Astrocyte (in vitro differentiated cells and primary cell): ENCODE results near the gene PTPRO.

Source experiments
- EZH2 ChIP-seq: IDR thresholded peaks from 2 replicates; pipeline ENCODE4 v1.6.1; 2012; ENCODE audit warnings: mild to moderate bottlenecking, low read length, inconsistent platforms; ENCODE audit not compliant: insufficient read depth
- TF ChIP-seq, protein P1 (sequence below): IDR thresholded peaks from 2 replicates; pipeline ENCODE4 v1.5.1; 2011; ENCODE audit warnings: low read depth, mild to moderate bottlenecking, inconsistent platforms, low read length, moderate library complexity; ENCODE audit not compliant: insufficient read depth

DNA sequence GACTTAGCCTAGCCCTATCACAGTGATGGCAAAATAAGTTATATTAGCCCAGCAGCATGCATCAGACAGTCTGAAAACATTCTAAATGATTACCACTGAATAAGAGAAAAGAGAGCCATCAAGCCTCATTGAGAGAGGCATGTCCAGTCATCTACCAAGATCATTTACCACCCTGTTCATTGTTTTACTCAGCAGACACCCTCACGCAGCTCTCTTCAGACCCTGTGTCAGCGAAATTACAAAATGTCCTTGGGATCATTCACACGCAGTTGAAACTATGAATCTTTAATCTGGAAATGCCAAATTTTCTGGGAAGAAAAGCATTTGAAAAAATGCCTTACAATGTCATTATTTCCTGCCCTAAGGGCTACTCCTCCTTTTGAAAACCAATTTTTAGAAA, 89.5 kb downstream of the PTPRO start:
- TF ChIP-seq EZH2: no peak
- TF ChIP-seq, protein P1, sequence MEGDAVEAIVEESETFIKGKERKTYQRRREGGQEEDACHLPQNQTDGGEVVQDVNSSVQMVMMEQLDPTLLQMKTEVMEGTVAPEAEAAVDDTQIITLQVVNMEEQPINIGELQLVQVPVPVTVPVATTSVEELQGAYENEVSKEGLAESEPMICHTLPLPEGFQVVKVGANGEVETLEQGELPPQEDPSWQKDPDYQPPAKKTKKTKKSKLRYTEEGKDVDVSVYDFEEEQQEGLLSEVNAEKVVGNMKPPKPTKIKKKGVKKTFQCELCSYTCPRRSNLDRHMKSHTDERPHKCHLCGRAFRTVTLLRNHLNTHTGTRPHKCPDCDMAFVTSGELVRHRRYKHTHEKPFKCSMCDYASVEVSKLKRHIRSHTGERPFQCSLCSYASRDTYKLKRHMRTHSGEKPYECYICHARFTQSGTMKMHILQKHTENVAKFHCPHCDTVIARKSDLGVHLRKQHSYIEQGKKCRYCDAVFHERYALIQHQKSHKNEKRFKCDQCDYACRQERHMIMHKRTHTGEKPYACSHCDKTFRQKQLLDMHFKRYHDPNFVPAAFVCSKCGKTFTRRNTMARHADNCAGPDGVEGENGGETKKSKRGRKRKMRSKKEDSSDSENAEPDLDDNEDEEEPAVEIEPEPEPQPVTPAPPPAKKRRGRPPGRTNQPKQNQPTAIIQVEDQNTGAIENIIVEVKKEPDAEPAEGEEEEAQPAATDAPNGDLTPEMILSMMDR: no peak
